COR-L47 (cell line): Measurements from ENCODE around the gene SSBP2.

Source experiments
- DNase-seq: peaks from one replicate; lab custom pipeline; 2025; lab: John Stamatoyannopoulos, UW

Gene SSBP2

GRCh38 chr5:81579262-81579924 is 171.5 kb downstream of the SSBP2 start:
- peak; percentile 54 for DNase-seq

- no peak for DNase-seq
Measured at GRCh38 chr5:81577091-81577490, 173.8 kb downstream of the SSBP2 start.

GRCh38 chr5:81575924-81576323 is 175.0 kb downstream of the SSBP2 start:
- DNase-seq = no peak

GRCh38 chr5:81572201-81572600 is 178.7 kb downstream of the SSBP2 start:
- DNase-seq = no peak

GRCh38 chr5:81558188-81558587 is 192.7 kb downstream of the SSBP2 start:
- no peak for DNase-seq

- DNase-seq = no peak
Measured at GRCh38 chr5:81556809-81557208, 194.1 kb downstream of the SSBP2 start.

- DNase-seq = no peak
Measured at GRCh38 chr5:81555865-81556264, 195.0 kb downstream of the SSBP2 start.

GRCh38 chr5:81554647-81555046 is 196.2 kb downstream of the SSBP2 start:
- no peak for DNase-seq

- no peak for DNase-seq
Measured at GRCh38 chr5:81553567-81554212, 197.2 kb downstream of the SSBP2 start.

GRCh38 chr5:81552852-81553566 is 197.9 kb downstream of the SSBP2 start:
- no peak for DNase-seq

- no peak for DNase-seq
Measured at GRCh38 chr5:81549123-81549522, 201.8 kb downstream of the SSBP2 start.

GRCh38 chr5:81547001-81547400 is 203.9 kb downstream of the SSBP2 start:
- no peak for DNase-seq

GRCh38 chr5:81545911-81546310 is 205.0 kb downstream of the SSBP2 start:
- DNase-seq = no peak

- no peak for DNase-seq
Measured at GRCh38 chr5:81544351-81545018, 206.4 kb downstream of the SSBP2 start.

- no peak for DNase-seq
Measured at GRCh38 chr5:81542242-81542641, 208.7 kb downstream of the SSBP2 start.

- DNase-seq = no peak
Measured at GRCh38 chr5:81537905-81538547, 212.9 kb downstream of the SSBP2 start.

- no peak for DNase-seq
Measured at GRCh38 chr5:81534441-81534840, 216.5 kb downstream of the SSBP2 start.

- no peak for DNase-seq
Measured at GRCh38 chr5:81533629-81534405, 217.1 kb downstream of the SSBP2 start.

- no peak for DNase-seq
Measured at GRCh38 chr5:81530919-81531318, 220.0 kb downstream of the SSBP2 start.

- no peak for DNase-seq
Measured at GRCh38 chr5:81525690-81526089, 225.2 kb downstream of the SSBP2 start.

- no peak for DNase-seq
Measured at GRCh38 chr5:81524015-81524414, 226.9 kb downstream of the SSBP2 start.
